ENCODE results near the gene FAHD2A. TPM values are rescaled to one million over a fixed set of nuclear protein-coding genes. Genes with fewer than 3 reads are reported as not detected.

The FAHD2A gene
- polyA plus RNA-seq, 1 donor, result 43.0 TPM

DNA sequence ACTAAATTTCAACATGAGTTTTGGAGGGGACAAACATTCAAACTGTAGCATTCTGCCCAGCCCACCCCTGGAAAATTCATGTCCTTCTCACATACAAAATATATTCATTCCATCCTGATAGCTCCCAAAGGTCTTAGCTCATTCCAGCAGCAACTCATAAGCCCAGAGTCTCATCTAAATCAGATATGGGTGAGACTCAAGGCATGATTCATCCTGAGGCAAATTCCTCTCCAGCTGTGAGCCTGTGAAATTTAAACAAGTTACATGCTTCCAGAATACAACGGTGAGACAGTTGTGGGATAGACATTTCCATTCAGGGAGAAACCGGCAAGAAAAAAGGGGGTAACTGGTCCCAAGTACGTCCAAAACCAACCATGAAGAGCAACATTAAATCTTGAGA lies 43.5 kb upstream of the FAHD2A start:
- H3K4me1 ChIP-seq (ENCODE audit: control insufficient read depth, insufficient read depth, low read length), result no peaks in the 10 kb centered on the region
- H3K4me3 ChIP-seq (ENCODE audit: low read length), result no peak overlapping the region
- no peaks in the 10 kb centered on the region for H3K36me3 ChIP-seq (ENCODE audit: control insufficient read depth, insufficient read depth, low read length)
- peaks cover 16% of the 10 kb centered on the region for H3K27me3 ChIP-seq (ENCODE audit: control insufficient read depth, insufficient read depth, low read length)
- no peak overlapping the region for H3K27ac ChIP-seq (ENCODE audit: low read length)
- DNase-seq, result no peak
- no CpG with 5 or more reads among the region's 3 CpGs for WGBS (ENCODE audit: insufficient coverage, low lambda C conversion rate)
- H3K9me3 ChIP-seq (ENCODE audit: control insufficient read depth, low read depth, low read length), result peaks cover 4% of the 10 kb centered on the region

DNA sequence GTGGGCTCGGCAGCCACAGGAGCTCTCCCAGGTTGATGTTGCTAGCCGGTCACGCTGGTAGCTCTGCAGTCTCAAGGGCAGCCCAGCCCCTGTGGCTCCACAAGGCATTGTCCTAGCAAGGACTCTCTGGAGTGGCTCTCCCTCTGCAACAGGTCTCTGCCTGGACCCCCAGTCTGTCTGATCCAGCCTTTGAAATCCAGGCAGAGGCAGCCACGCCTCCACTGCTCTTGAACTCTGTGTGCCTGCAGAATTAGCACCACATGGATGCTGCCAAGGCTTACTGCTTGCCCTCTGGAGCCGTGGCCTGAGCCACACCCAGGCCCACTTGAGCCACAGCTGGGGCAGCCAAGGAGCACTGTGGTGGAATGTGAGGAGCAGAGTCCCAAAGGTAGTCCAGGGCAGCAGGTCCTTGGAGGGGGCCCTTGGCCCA lies 43.0 kb upstream of the FAHD2A start:
- Histone ChIP-seq H3K27me3 (ENCODE audit: control insufficient read depth, insufficient read depth, low read length) (peaks cover 17% of the 10 kb centered on the region), H3K4me3 (ENCODE audit: low read length) (no peak overlapping the region), H3K36me3 (ENCODE audit: control insufficient read depth, insufficient read depth, low read length) (no peaks in the 10 kb centered on the region), H3K9me3 (ENCODE audit: control insufficient read depth, low read depth, low read length) (peaks cover 4% of the 10 kb centered on the region), H3K4me1 (ENCODE audit: control insufficient read depth, insufficient read depth, low read length) (no peaks in the 10 kb centered on the region), H3K27ac (ENCODE audit: low read length) (no peak overlapping the region)
- no CpG with 5 or more reads among the region's 5 CpGs for whole genome bisulfite sequencing (ENCODE audit: insufficient coverage, low lambda C conversion rate)
- no peak for DNase-seq

DNA sequence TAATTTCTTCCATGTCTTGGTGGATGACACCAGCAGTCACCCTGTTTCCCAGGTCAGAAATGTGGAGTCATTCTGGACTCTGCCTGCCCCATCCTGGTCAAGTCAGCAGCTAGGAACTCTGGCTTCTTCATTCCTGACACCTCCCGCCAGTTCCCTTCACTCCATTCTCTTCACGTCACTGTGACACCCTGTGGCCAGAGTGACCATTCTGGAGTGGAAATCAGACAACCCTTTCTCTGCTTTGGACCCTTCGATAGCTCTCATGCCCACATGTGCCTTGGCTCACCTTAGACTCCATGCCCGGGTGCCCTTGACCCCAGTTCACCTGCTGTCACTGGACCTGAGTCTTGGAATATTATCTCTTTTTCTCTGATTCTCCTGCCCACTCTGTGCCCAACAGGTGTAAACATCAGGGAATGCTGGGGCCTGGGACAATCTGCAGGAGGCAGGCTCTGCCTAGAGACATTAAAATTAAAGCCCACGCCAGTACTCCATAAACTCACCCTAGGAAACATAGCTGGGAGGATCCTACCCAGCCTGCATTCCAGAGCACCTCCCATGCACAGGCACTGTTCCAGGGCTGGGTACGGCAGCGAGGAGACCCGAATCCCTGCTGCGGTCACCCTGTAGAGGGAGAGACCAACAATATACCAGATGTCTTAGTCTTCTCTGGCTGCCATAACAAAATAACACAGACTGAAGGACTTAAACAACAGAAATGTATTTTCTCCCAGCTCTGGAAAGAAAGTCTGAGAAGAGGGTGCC lies 41.1 kb upstream of the FAHD2A start:
- H3K36me3 ChIP-seq (ENCODE audit: control insufficient read depth, insufficient read depth, low read length), result no peaks in the 10 kb centered on the region
- H3K4me3 ChIP-seq (ENCODE audit: low read length), result no peak overlapping the region
- no CpG with 5 or more reads among the region's 9 CpGs for WGBS (ENCODE audit: insufficient coverage, low lambda C conversion rate)
- DNase-seq, result no peak
- H3K27ac ChIP-seq (ENCODE audit: low read length), result no peak overlapping the region
- peaks cover 4% of the 10 kb centered on the region for H3K9me3 ChIP-seq (ENCODE audit: control insufficient read depth, low read depth, low read length)
- no peaks in the 10 kb centered on the region for H3K4me1 ChIP-seq (ENCODE audit: control insufficient read depth, insufficient read depth, low read length)
- peaks cover 23% of the 10 kb centered on the region for H3K27me3 ChIP-seq (ENCODE audit: control insufficient read depth, insufficient read depth, low read length)

DNA sequence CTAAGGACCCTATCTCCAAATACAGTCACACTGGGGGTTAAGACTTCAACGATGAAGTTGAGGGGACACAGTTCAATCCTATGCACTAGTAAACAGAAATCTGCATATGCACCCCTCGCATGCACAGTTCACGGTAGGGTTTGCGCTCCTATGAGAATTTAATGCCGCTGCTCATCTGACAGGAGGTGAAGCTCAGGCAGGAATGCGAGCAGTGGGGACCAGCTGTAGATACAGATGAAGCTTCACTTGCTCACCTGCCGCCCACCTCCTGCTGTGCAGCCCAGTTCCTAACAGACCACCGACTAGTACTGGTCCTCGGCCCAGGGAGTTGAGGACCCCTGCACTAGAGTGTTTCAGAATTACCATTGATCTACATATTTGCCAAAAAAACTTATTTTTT lies 40.0 kb upstream of the FAHD2A start:
- Histone ChIP-seq H3K27me3 (ENCODE audit: control insufficient read depth, insufficient read depth, low read length) (peaks cover 23% of the 10 kb centered on the region), H3K4me3 (ENCODE audit: low read length) (no peak overlapping the region), H3K36me3 (ENCODE audit: control insufficient read depth, insufficient read depth, low read length) (no peaks in the 10 kb centered on the region), H3K27ac (ENCODE audit: low read length) (no peak overlapping the region), H3K4me1 (ENCODE audit: control insufficient read depth, insufficient read depth, low read length) (no peaks in the 10 kb centered on the region), H3K9me3 (ENCODE audit: control insufficient read depth, low read depth, low read length) (no peaks in the 10 kb centered on the region)
- no CpG with 5 or more reads among the region's 9 CpGs for whole genome bisulfite sequencing (ENCODE audit: insufficient coverage, low lambda C conversion rate)
- no peak for DNase-seq

DNA sequence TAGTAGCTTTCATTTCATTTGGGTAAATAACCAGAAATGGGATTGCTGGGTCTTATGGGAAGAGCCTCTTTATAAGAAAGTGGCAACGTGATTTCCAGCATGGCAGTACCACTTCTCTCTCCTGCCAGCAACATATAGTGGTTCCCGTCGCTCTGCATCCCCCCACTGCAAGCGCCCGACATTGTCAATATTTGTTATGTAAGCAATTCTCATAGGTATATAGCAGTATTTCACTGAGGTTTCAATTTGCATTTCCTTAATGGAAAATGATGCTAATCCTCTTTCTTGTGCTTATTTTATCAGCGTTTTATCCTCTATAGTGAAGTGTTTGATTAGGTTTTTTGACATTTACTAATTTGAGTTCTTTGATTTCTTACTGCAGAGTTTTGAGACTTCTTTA lies 36.0 kb upstream of the FAHD2A start:
- H3K9me3 ChIP-seq (ENCODE audit: control insufficient read depth, low read depth, low read length), result peaks cover 3% of the 10 kb centered on the region
- no CpG with 5 or more reads among the region's 6 CpGs for WGBS (ENCODE audit: insufficient coverage, low lambda C conversion rate)
- H3K27ac ChIP-seq (ENCODE audit: low read length), result no peak overlapping the region
- no peaks in the 10 kb centered on the region for H3K36me3 ChIP-seq (ENCODE audit: control insufficient read depth, insufficient read depth, low read length)
- no peak overlapping the region for H3K4me3 ChIP-seq (ENCODE audit: low read length)
- no peak for DNase-seq
- H3K4me1 ChIP-seq (ENCODE audit: control insufficient read depth, insufficient read depth, low read length), result no peaks in the 10 kb centered on the region
- H3K27me3 ChIP-seq (ENCODE audit: control insufficient read depth, insufficient read depth, low read length), result peaks cover 14% of the 10 kb centered on the region

DNA sequence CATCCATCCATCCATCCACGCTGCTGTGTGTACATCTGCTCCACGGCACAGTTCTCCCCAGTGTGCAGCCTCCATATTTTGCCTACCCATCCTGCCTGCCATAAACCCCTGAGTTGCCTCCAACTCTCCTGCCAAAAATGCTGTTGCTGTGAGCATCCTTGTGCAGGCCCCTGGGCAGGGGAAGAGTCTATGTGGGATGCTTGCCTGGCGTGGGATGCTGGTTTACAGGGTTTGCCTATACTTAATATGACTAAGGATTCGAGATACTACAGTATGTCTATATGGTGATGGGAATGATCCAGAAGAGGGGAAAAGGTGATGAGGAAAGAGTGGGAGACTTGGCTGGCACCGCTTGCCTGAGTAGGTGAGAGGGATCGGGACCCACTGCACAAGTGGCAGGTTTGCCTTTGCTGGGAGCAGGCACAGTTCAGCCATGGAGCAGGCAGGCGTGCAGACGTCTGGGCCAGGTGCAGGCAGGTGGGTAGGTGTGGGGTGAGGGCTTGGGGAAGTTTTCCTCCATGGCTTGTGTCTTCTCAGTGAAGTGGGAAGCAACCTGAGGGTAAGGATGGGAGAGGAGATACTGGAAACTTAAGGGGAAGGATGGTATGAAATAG lies 30.2 kb upstream of the FAHD2A start:
- peaks cover 3% of the 10 kb centered on the region for H3K9me3 ChIP-seq (ENCODE audit: control insufficient read depth, low read depth, low read length)
- H3K27ac ChIP-seq (ENCODE audit: low read length), result no peak overlapping the region
- no peaks in the 10 kb centered on the region for H3K4me1 ChIP-seq (ENCODE audit: control insufficient read depth, insufficient read depth, low read length)
- peaks cover 4% of the 10 kb centered on the region for H3K27me3 ChIP-seq (ENCODE audit: control insufficient read depth, insufficient read depth, low read length)
- no peaks in the 10 kb centered on the region for H3K36me3 ChIP-seq (ENCODE audit: control insufficient read depth, insufficient read depth, low read length)
- DNase-seq, result no peak
- H3K4me3 ChIP-seq (ENCODE audit: low read length), result no peak overlapping the region
- WGBS (ENCODE audit: insufficient coverage, low lambda C conversion rate), result no CpG with 5 or more reads among the region's 8 CpGs

DNA sequence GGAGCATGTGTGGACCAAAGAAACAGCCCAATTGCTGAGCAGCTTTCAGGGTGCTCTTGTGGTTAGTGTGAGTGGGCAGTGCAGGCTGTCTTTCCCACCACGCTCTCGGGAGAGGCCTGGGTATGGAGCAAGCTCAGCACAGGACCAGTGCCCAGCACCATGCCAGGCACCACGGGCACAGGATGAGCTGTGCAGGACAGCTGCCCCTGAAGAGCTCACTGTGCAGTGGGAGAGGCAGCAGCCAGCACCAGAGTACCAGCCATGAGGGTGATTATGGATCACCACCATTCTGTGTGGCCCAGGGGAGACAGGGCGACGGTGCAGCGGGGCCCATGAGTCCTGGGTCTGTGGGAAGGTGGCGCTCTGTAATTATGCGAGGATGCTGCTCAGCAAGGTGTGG lies 29.7 kb upstream of the FAHD2A start:
- DNase-seq, result no peak
- Histone ChIP-seq H3K36me3 (ENCODE audit: control insufficient read depth, insufficient read depth, low read length) (no peaks in the 10 kb centered on the region), H3K4me1 (ENCODE audit: control insufficient read depth, insufficient read depth, low read length) (no peaks in the 10 kb centered on the region), H3K27ac (ENCODE audit: low read length) (no peak overlapping the region), H3K27me3 (ENCODE audit: control insufficient read depth, insufficient read depth, low read length) (peaks cover 4% of the 10 kb centered on the region), H3K9me3 (ENCODE audit: control insufficient read depth, low read depth, low read length) (peaks cover 3% of the 10 kb centered on the region), H3K4me3 (ENCODE audit: low read length) (no peak overlapping the region)
- 100% methylated on average over 3 of the region's 8 CpGs for WGBS (ENCODE audit: insufficient coverage, low lambda C conversion rate)

DNA sequence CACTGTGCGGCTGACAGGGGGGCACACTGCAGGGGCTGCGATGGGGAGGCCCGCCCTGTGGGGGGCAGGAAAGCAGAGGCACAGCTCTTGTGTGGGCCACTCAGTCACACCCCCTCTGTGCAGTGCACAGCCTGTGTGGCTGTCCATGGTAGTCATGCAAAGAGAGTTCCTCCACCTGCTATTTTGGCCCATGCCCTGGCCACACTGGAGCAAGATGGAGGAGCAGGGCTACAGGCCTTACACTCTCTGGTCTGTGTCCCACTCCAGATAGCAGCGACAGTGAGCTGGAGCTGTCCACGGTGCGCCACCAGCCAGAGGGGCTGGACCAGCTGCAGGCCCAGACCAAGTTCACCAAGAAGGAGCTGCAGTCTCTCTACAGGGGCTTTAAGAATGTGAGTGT lies 28.5 kb upstream of the FAHD2A start:
- no peak overlapping the region for H3K4me3 ChIP-seq (ENCODE audit: low read length)
- no peak for DNase-seq
- H3K27ac ChIP-seq (ENCODE audit: low read length), result no peak overlapping the region
- H3K9me3 ChIP-seq (ENCODE audit: control insufficient read depth, low read depth, low read length), result peaks cover 3% of the 10 kb centered on the region
- WGBS (ENCODE audit: insufficient coverage, low lambda C conversion rate), result no CpG with 5 or more reads among the region's 6 CpGs
- peaks cover 4% of the 10 kb centered on the region for H3K27me3 ChIP-seq (ENCODE audit: control insufficient read depth, insufficient read depth, low read length)
- no peaks in the 10 kb centered on the region for H3K4me1 ChIP-seq (ENCODE audit: control insufficient read depth, insufficient read depth, low read length)
- no peaks in the 10 kb centered on the region for H3K36me3 ChIP-seq (ENCODE audit: control insufficient read depth, insufficient read depth, low read length)

DNA sequence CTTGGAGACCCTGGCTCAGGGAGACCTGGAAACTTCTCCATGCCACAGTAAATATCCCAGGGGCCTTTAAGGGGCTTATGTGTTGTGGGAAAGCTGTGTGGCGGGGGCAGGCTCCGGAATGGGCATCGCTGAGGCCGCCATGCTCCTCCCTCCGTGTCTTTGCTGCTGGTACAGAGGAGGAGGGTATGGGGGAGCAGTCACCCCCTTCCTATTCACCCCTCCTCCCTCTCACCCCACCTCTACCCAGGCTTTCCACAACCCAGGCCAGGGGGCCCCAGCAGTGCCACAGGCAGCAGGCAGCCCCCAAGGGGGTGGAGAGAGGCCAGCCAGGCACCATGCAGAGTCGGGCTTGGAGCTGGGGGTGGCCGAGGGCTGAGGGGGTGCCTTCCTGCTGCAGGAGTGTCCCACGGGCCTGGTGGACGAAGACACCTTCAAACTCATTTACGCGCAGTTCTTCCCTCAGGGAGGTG lies 28.0 kb upstream of the FAHD2A start:
- Histone ChIP-seq H3K9me3 (ENCODE audit: control insufficient read depth, low read depth, low read length) (peaks cover 2% of the 10 kb centered on the region), H3K36me3 (ENCODE audit: control insufficient read depth, insufficient read depth, low read length) (no peaks in the 10 kb centered on the region), H3K4me3 (ENCODE audit: low read length) (no peak overlapping the region), H3K27ac (ENCODE audit: low read length) (no peak overlapping the region), H3K4me1 (ENCODE audit: control insufficient read depth, insufficient read depth, low read length) (no peaks in the 10 kb centered on the region), H3K27me3 (ENCODE audit: control insufficient read depth, insufficient read depth, low read length) (peaks cover 2% of the 10 kb centered on the region)
- no CpG with 5 or more reads among the region's 11 CpGs for WGBS (ENCODE audit: insufficient coverage, low lambda C conversion rate)
- no peak for DNase-seq

DNA sequence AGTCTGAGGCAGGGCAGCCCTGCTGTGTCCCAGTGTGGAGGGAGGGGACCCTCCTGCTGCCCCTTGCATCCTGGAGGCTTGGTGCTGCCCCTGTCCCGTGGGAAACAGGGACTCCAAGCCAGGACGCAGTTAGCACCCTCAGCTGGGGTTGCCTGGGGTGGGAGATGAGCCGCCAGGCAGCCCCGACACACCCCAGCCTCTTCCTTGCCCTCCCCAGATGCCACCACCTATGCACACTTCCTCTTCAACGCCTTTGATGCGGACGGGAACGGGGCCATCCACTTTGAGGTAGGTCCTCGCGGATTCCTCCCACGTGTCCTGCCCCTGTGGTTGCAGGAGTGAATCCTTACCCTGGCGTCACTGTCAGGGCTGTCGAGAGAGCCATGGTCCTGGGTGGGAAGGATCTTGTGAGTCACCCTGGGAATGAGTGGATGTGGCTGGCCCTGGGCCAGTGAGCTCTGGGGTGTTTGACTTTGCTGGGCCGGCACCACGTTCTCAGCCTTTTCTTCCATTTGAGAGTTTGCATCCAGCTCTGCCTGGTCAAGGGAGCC lies 27.5 kb upstream of the FAHD2A start:
- Histone ChIP-seq H3K9me3 (ENCODE audit: control insufficient read depth, low read depth, low read length) (no peaks in the 10 kb centered on the region), H3K36me3 (ENCODE audit: control insufficient read depth, insufficient read depth, low read length) (no peaks in the 10 kb centered on the region), H3K4me3 (ENCODE audit: low read length) (no peak overlapping the region), H3K27ac (ENCODE audit: low read length) (no peak overlapping the region), H3K27me3 (ENCODE audit: control insufficient read depth, insufficient read depth, low read length) (no peaks in the 10 kb centered on the region), H3K4me1 (ENCODE audit: control insufficient read depth, insufficient read depth, low read length) (no peaks in the 10 kb centered on the region)
- DNase-seq, result no peak
- 100% methylated on average over 1 of the region's 15 CpGs for WGBS (ENCODE audit: insufficient coverage, low lambda C conversion rate)
